Measurements from ENCODE around the gene DSCAM.

DSCAM gene

GRCh38 chr21:40683349-40683748 is 163.6 kb downstream of the DSCAM start:
- H3K36me3 ChIP-seq (ENCODE audit: control insufficient read depth in 4 of 4, insufficient read depth in 4 of 4, low read length in 3 of 4) = no peaks in the 10 kb centered on the region
- H3K4me3 ChIP-seq (ENCODE audit: control insufficient read depth in 1 of 7, extremely low read depth in 1 of 7, insufficient read depth in 4 of 7, low read depth in 2 of 7, low read length in 6 of 7) = no peak overlapping the region
- H3K27ac ChIP-seq (ENCODE audit: insufficient read depth in 1 of 2, low read depth in 1 of 2, low read length in 2 of 2, poor library complexity in 1 of 2, severe bottlenecking in 2 of 2) = no peak overlapping the region
- no peak for DNase-seq
- no peaks in the 10 kb centered on the region for H3K27me3 ChIP-seq (replicated peaks in 2 of 5; ENCODE audit: control insufficient read depth in 4 of 5, insufficient read depth in 5 of 5, low read length in 4 of 5)
- ChIA-PET CTCF (no interaction called here), POLR2A (no interaction called here)
- no peaks in the 10 kb centered on the region for H3K4me1 ChIP-seq (ENCODE audit: control extremely low read depth in 1 of 4, control insufficient read depth in 4 of 4, insufficient read depth in 4 of 4, low read length in 3 of 4)
- WGBS (ENCODE audit: insufficient coverage) = 96% methylated on average over 5 of the region's 5 CpGs
- H3K9me3 ChIP-seq (ENCODE audit: control extremely low read depth in 1 of 5, control insufficient read depth in 4 of 5, insufficient read depth in 2 of 5, low read depth in 1 of 5, low read length in 4 of 5) = no peaks in the 10 kb centered on the region

GRCh38 chr21:40681164-40681859 is 165.6 kb downstream of the DSCAM start:
- WGBS (ENCODE audit: insufficient coverage) = 95% methylated on average over 7 of the region's 9 CpGs
- CTCF ChIA-PET = no interaction called here
- H3K9me3 ChIP-seq (ENCODE audit: control extremely low read depth in 1 of 5, control insufficient read depth in 4 of 5, insufficient read depth in 2 of 5, low read depth in 1 of 5, low read length in 4 of 5) = no peaks in the 10 kb centered on the region

GRCh38 chr21:40680311-40680710 is 166.6 kb downstream of the DSCAM start:
- H3K27me3 ChIP-seq (replicated peaks in 2 of 5; ENCODE audit: control insufficient read depth in 4 of 5, insufficient read depth in 5 of 5, low read length in 4 of 5) = no peaks in the 10 kb centered on the region
- H3K4me1 ChIP-seq (ENCODE audit: control extremely low read depth in 1 of 4, control insufficient read depth in 4 of 4, insufficient read depth in 4 of 4, low read length in 3 of 4) = no peaks in the 10 kb centered on the region
- DNase-seq = no peak
- H3K4me3 ChIP-seq (ENCODE audit: control insufficient read depth in 1 of 7, extremely low read depth in 1 of 7, insufficient read depth in 4 of 7, low read depth in 2 of 7, low read length in 6 of 7) = no peak overlapping the region
- WGBS (ENCODE audit: insufficient coverage) = 100% methylated on average over 1 of the region's 1 CpG
- ChIA-PET POLR2A (no interaction called here), CTCF (no interaction called here)
- no peak overlapping the region for H3K27ac ChIP-seq (ENCODE audit: insufficient read depth in 1 of 2, low read depth in 1 of 2, low read length in 2 of 2, poor library complexity in 1 of 2, severe bottlenecking in 2 of 2)
- no peaks in the 10 kb centered on the region for H3K9me3 ChIP-seq (ENCODE audit: control extremely low read depth in 1 of 5, control insufficient read depth in 4 of 5, insufficient read depth in 2 of 5, low read depth in 1 of 5, low read length in 4 of 5)
- H3K36me3 ChIP-seq (ENCODE audit: control insufficient read depth in 4 of 4, insufficient read depth in 4 of 4, low read length in 3 of 4) = no peaks in the 10 kb centered on the region

More at GRCh38 chr21:40681164-40681859, 165.6 kb downstream of the DSCAM start:
- Histone ChIP-seq H3K4me1 (ENCODE audit: control extremely low read depth in 1 of 4, control insufficient read depth in 4 of 4, insufficient read depth in 4 of 4, low read length in 3 of 4) (no peaks in the 10 kb centered on the region), H3K27me3 (replicated peaks in 2 of 5; ENCODE audit: control insufficient read depth in 4 of 5, insufficient read depth in 5 of 5, low read length in 4 of 5) (no peaks in the 10 kb centered on the region), H3K27ac (ENCODE audit: insufficient read depth in 1 of 2, low read depth in 1 of 2, low read length in 2 of 2, poor library complexity in 1 of 2, severe bottlenecking in 2 of 2) (no peak overlapping the region), H3K36me3 (ENCODE audit: control insufficient read depth in 4 of 4, insufficient read depth in 4 of 4, low read length in 3 of 4) (no peaks in the 10 kb centered on the region), H3K4me3 (ENCODE audit: control insufficient read depth in 1 of 7, extremely low read depth in 1 of 7, insufficient read depth in 4 of 7, low read depth in 2 of 7, low read length in 6 of 7) (no peak overlapping the region)
- POLR2A ChIA-PET = no interaction called here
- DNase-seq = no peak

- Histone ChIP-seq H3K4me1 (ENCODE audit: control extremely low read depth in 1 of 4, control insufficient read depth in 4 of 4, insufficient read depth in 4 of 4, low read length in 3 of 4) (no peaks in the 10 kb centered on the region), H3K9me3 (ENCODE audit: control extremely low read depth in 1 of 5, control insufficient read depth in 4 of 5, insufficient read depth in 2 of 5, low read depth in 1 of 5, low read length in 4 of 5) (no peaks in the 10 kb centered on the region), H3K36me3 (ENCODE audit: control insufficient read depth in 4 of 4, insufficient read depth in 4 of 4, low read length in 3 of 4) (no peaks in the 10 kb centered on the region), H3K27me3 (replicated peaks in 2 of 5; ENCODE audit: control insufficient read depth in 4 of 5, insufficient read depth in 5 of 5, low read length in 4 of 5) (no peaks in the 10 kb centered on the region), H3K27ac (ENCODE audit: insufficient read depth in 1 of 2, low read depth in 1 of 2, low read length in 2 of 2, poor library complexity in 1 of 2, severe bottlenecking in 2 of 2) (no peak overlapping the region), H3K4me3 (ENCODE audit: control insufficient read depth in 1 of 7, extremely low read depth in 1 of 7, insufficient read depth in 4 of 7, low read depth in 2 of 7, low read length in 6 of 7) (no peak overlapping the region)
- ChIA-PET POLR2A (no interaction called here), CTCF (interaction anchor here (0.8 kb wide), 1 partner anchor 10 kb away, joined by 3 read pairs; no protein-coding TSS in a partner anchor)
- WGBS (ENCODE audit: insufficient coverage) = 96% methylated on average over 8 of the region's 8 CpGs
- DNase-seq = no peak
Observed at GRCh38 chr21:40678681-40679284, 168.2 kb downstream of the DSCAM start.

- DNase-seq = no peak
- CTCF ChIA-PET = no interaction called here
- POLR2A ChIA-PET = no interaction called here
- Histone ChIP-seq H3K4me3 (ENCODE audit: control insufficient read depth in 1 of 7, extremely low read depth in 1 of 7, insufficient read depth in 4 of 7, low read depth in 2 of 7, low read length in 6 of 7) (no peak overlapping the region), H3K27me3 (replicated peaks in 2 of 5; ENCODE audit: control insufficient read depth in 4 of 5, insufficient read depth in 5 of 5, low read length in 4 of 5) (no peaks in the 10 kb centered on the region), H3K36me3 (ENCODE audit: control insufficient read depth in 4 of 4, insufficient read depth in 4 of 4, low read length in 3 of 4) (no peaks in the 10 kb centered on the region), H3K9me3 (ENCODE audit: control extremely low read depth in 1 of 5, control insufficient read depth in 4 of 5, insufficient read depth in 2 of 5, low read depth in 1 of 5, low read length in 4 of 5) (no peaks in the 10 kb centered on the region), H3K27ac (ENCODE audit: insufficient read depth in 1 of 2, low read depth in 1 of 2, low read length in 2 of 2, poor library complexity in 1 of 2, severe bottlenecking in 2 of 2) (no peak overlapping the region), H3K4me1 (ENCODE audit: control extremely low read depth in 1 of 4, control insufficient read depth in 4 of 4, insufficient read depth in 4 of 4, low read length in 3 of 4) (no peaks in the 10 kb centered on the region)
- WGBS (ENCODE audit: insufficient coverage) = 78% methylated on average over 5 of the region's 8 CpGs
Observed at GRCh38 chr21:40675017-40675416, 171.9 kb downstream of the DSCAM start.

GRCh38 chr21:40672602-40673001 is 174.4 kb downstream of the DSCAM start:
- Histone ChIP-seq H3K36me3 (ENCODE audit: control insufficient read depth in 4 of 4, insufficient read depth in 4 of 4, low read length in 3 of 4) (no peaks in the 10 kb centered on the region), H3K4me1 (ENCODE audit: control extremely low read depth in 1 of 4, control insufficient read depth in 4 of 4, insufficient read depth in 4 of 4, low read length in 3 of 4) (no peaks in the 10 kb centered on the region), H3K9me3 (ENCODE audit: control extremely low read depth in 1 of 5, control insufficient read depth in 4 of 5, insufficient read depth in 2 of 5, low read depth in 1 of 5, low read length in 4 of 5) (no peaks in the 10 kb centered on the region), H3K4me3 (ENCODE audit: control insufficient read depth in 1 of 7, extremely low read depth in 1 of 7, insufficient read depth in 4 of 7, low read depth in 2 of 7, low read length in 6 of 7) (no peak overlapping the region), H3K27ac (ENCODE audit: insufficient read depth in 1 of 2, low read depth in 1 of 2, low read length in 2 of 2, poor library complexity in 1 of 2, severe bottlenecking in 2 of 2) (no peak overlapping the region), H3K27me3 (replicated peaks in 2 of 5; ENCODE audit: control insufficient read depth in 4 of 5, insufficient read depth in 5 of 5, low read length in 4 of 5) (no peaks in the 10 kb centered on the region)
- ChIA-PET CTCF (no interaction called here), POLR2A (no interaction called here)
- 60% methylated on average over 1 of the region's 2 CpGs for WGBS (ENCODE audit: insufficient coverage)
- no peak for DNase-seq

- H3K27ac ChIP-seq (ENCODE audit: insufficient read depth in 1 of 2, low read depth in 1 of 2, low read length in 2 of 2, poor library complexity in 1 of 2, severe bottlenecking in 2 of 2) = no peak overlapping the region
- no peak overlapping the region for H3K4me3 ChIP-seq (ENCODE audit: control insufficient read depth in 1 of 7, extremely low read depth in 1 of 7, insufficient read depth in 4 of 7, low read depth in 2 of 7, low read length in 6 of 7)
- POLR2A ChIA-PET = no interaction called here
- no peak for DNase-seq
- CTCF ChIA-PET = no interaction called here
- H3K4me1 ChIP-seq (ENCODE audit: control extremely low read depth in 1 of 4, control insufficient read depth in 4 of 4, insufficient read depth in 4 of 4, low read length in 3 of 4) = no peaks in the 10 kb centered on the region
- 85% methylated on average over 2 of the region's 2 CpGs for WGBS (ENCODE audit: insufficient coverage)
- H3K27me3 ChIP-seq (replicated peaks in 2 of 5; ENCODE audit: control insufficient read depth in 4 of 5, insufficient read depth in 5 of 5, low read length in 4 of 5) = no peaks in the 10 kb centered on the region
- H3K36me3 ChIP-seq (ENCODE audit: control insufficient read depth in 4 of 4, insufficient read depth in 4 of 4, low read length in 3 of 4) = no peaks in the 10 kb centered on the region
- no peaks in the 10 kb centered on the region for H3K9me3 ChIP-seq (ENCODE audit: control extremely low read depth in 1 of 5, control insufficient read depth in 4 of 5, insufficient read depth in 2 of 5, low read depth in 1 of 5, low read length in 4 of 5)
Observed at GRCh38 chr21:40671716-40672115, 175.2 kb downstream of the DSCAM start.

Data from common myeloid progenitor, CD34-positive (primary cell).